GM20431 (cell line): ENCODE data around the gene P4HA2.

Experiments used
- in situ Hi-C: fragments of 300-500 bp; cut with MseI, MboI; formaldehyde crosslinking; loops from one replicate; pipeline ENCODE4 v1.15.0; 2020; ENCODE audit warnings: low sequenced_read_pairs; ENCODE audit not compliant: unreplicated experiment

The P4HA2 gene

DNA sequence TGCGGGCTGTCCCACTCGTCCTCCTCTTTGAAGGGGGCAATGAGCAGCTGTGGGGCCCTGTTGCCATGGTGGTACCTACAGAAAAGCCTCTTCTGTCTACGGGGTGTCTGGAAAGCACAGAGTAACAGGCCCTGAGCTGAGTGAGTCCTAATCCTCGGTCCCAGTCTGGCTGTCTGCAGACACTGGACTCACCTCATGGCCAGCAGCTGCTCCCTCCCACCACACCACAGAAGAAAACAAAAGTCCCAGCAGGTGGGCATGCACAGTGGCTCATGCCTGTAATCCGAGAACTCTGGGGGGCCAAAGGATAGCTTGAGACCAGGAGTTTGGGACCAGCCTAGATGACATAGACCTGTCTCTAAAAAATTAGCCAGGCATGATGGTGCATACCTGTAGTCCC is 19.9 kb downstream of the P4HA2 start:
- in situ Hi-C loops: no loop called here

- in situ Hi-C loops: no loop called here
These were observed 20.9 kb downstream of the P4HA2 start for GRCh38 chr5:132206782-132207181.

DNA sequence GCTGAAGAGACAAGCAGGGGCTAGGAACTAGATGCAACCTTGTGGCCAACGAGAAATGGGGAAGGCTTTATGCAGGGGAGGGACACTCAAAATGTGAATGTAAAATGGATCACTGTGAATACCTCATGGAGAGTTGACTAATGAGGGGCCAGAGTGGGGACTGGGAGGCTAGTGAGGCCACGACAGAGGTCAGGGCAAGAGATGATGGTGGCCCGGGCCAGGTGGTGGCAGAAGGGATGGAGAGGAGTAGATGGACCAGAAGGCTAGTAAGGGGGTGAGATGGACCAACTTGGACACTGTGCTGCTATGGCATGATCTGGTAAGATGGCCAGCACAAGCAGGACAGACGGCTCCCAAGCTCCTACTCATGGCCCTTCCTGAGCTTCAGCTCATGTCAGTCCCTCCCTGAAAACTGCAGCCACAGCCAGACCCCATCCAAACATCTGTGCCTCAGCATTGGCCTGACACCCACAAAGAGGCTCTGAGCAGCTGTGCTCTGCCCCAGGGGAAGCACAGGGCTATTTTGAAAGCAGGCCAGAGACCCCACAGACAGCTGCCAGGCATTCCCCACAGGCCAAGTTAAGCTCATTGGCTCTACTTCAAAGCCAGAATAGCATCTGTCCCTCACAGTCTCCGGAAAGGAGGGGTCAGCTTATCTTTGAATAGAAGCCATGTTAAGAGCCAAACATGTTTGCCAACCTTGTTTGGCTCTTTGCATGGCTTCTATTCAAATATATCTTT is 22.1 kb downstream of the P4HA2 start:
- in situ Hi-C loops: no loop called here

DNA sequence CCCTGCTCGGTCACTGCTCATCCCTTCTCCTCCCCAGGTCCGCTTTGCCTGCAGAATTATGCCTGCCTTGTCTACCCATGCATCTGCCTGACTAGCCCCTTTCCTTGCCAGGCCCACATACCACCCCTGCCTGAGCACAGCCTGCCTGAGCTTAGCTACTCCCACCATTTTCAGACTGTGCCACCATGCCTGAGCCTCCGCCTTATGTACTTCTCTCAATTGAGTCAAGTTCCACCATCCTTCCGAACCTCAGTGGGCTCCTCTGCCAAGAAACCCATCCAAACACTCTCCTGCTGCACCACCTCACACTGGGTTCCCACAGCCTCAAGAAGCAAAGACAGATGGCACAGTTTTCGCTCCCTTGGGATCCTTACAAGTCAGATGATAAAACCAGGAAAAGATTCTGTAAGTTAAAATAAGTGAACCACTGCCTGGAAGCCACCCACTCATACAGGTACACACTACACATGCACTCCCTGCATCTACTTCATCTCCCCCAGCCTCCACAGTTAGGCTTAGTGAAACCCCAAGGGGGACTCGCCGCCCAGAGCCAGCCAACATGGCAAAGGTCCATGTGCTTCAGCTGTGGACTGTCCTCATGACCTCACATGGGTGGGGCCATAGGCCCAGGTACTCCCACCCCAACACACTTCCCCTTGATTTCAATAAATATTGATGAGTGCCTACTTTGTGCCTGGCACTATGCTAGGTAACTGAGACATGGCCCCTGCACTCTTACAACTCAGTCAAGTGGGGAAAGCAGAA is 23.1 kb downstream of the P4HA2 start:
- in situ Hi-C loops: no loop called here

- in situ Hi-C loops: no loop called here
These were observed 23.7 kb downstream of the P4HA2 start for GRCh38 chr5:132203916-132204315.

GRCh38 chr5:132203464-132203818 is 24.2 kb downstream of the P4HA2 start:
- in situ Hi-C loops: no loop called here

DNA sequence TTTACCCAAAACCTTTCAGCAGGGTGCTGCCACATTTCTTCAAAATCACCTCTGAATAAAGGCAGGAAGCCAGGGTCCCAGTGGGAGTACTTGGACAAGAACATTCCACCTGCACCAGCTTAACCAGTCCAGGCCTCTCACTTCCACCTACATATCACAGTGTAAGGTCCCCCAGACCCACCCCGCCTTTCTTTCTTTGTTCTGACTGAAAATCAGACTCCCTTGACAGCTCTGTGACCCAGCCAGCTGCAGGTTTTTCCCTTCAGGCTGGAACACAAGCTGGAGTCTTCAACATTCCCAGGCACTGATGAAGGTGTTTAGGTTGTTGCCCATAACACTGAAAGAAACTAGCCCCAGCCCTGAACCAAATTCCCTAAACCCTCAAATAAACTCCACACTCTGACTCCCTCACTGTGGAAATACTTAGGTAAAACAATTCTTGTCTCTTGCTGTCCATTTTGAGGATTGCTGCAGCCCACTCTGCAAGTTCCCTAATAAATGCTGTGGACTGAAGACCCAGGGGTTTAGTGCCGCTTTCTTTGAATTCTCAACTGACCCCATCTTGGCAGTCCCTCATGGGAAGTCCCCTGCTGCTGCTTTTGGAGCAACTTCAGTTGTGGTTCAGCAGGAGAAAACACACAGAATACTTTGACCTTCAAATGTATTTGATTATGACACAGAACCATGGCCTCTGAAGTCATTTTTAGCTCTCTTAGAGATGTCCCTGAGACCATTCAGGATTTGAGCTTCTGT is 24.8 kb downstream of the P4HA2 start:
- in situ Hi-C loops: no loop called here

DNA sequence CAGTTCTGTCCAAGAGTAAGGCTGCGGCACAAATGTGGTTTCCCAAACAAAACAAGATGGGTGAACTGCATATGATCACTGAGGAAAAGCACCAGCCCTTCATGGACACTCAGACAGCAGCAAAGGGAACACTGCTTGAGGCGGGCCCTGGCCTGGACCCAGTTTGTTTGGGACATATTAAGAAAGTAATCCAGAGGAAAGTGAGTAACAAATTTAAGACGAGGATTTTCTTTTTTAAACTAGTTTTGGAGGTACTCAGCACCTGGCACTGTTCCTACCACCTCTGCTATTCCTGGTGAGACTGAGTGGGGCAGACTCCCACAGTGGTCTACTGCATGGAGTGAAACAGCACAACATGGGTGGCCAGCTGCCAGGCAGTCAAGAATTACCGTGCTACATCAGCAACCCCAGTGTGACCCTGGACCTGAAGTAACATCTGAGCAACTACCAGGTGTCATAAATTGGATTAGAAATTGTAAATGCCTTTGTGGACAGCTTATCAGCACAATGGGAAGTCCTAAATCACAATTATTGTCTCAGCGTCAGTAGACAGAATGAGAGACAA is 28.5 kb downstream of the P4HA2 start:
- in situ Hi-C loops: no loop called here

DNA sequence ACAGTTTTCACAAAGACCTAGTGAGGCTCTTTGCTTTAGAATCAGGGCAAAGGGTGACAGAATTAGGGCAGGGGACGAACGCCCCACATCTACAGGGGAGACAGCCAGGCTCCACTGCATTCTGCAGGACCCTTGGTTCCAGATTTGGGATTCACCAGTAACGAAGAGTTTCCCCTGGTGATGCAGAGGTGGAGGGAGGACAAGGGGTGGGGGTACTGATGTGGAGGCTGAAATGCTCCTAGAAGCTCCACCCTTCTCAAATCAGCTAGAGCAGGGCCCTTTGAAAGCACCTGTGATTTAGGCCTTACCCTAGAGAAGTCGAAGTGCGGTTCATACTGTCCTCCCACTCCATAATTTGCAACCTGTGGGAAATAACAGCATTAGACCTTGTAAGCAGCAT is 29.1 kb downstream of the P4HA2 start:
- in situ Hi-C loops: no loop called here

DNA sequence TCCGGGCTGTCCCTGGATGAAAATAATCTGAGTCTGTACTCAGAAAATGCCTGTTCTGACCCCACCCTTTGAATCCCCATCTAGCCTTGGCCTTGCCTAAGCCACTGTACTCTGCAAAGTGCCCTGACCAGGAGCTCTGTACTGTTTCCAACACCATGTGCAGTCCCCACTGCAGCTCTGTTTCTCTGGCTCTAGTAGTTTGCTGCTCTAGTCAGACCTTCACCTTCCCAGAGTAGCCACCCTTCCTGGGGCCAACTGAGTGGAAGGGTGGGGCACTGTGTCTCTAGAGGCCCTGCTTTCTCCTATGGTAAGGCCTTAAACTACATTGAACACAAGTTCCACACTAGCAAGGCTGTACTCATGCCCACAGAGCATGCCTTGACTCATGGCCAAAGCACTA is 31.9 kb downstream of the P4HA2 start:
- in situ Hi-C loops: no loop called here

GRCh38 chr5:132193165-132193694 is 34.4 kb downstream of the P4HA2 start:
- in situ Hi-C loops: no loop called here

GRCh38 chr5:132190161-132190817 is 37.4 kb downstream of the P4HA2 start:
- in situ Hi-C loops: no loop called here

GRCh38 chr5:132184588-132184987 is 43.1 kb downstream of the P4HA2 start:
- in situ Hi-C loops: no loop called here

DNA sequence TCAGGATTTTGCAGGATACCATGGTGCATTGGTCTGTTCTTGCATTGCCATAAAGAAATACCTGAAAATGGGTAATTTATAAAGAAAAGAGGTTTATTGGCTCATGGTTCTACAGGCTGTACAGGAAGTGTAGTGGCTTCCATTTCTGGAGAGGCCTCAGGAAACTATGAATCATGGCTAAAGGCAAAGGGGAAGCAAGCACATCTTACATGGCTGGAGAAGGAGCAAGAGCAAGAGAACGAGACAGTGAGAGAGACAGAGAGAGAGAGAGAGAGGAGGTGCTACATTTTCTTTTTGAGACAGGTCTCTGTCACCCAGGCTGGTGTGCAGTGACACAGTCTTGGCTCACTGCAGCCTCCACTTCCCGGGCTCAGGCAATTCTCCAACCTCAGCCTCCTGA is 43.9 kb downstream of the P4HA2 start:
- in situ Hi-C loops: no loop called here

GRCh38 chr5:132182359-132183040 is 45.2 kb downstream of the P4HA2 start:
- in situ Hi-C loops: no loop called here

DNA sequence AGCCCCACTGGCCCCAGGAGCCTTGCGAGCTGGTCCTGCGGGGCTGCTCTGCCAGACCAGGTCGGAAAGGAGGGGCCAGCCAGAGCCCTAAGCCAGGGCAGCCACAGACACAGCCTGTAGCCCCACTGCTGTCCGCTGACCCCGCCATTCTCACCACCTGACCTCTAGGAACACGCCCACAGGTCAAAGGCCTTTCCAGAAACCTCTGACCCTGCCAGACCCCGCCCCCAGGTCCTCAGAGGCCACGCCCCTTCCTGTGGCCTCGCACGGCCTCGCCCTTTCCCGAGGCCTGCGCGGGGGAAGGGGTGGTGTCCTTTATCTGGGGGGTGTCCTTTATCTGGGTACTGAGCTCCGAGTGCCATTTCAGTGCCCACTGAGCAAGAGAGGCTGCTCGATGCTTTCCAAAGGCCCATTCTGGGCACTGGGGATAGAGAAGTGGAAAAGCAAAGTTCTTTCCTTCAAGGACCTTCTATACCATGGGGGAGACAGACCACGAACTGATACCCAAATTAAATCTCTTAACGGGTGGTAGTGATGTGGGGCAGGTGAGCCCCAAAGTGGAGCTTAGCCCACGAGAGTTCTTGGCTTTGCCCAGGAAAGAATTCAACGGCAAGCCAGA is 46.5 kb downstream of the P4HA2 start:
- in situ Hi-C loops: no loop called here

DNA sequence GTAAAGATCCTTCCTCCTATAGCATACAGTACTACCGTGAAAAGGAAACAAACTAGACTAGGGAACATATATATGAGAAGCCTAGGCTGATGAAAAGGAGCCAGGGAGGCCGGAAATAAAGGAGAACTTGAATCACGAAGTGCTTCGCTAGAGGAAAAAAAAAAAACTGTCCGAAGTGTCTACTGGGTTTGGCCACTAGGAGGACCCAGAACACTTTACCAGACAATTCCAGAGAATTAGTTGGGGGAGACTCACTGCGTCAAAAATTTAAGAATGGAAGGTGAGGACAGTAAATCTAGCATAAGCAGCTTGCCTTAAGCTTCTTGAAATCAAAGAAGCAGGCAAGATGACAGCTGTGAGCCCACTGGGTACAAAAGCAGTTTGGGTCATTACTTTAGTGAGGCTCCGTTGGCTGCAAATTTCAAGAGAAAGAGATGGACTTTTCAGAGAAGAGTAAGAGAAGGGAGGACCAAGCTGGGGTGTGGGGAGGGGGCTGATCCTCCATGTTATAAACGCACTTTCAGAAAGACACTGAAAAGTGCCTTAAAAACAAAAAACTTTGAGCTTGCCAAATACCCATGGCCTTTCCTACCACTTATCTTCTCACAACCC is 47.4 kb downstream of the P4HA2 start:
- in situ Hi-C loops: no loop called here

- in situ Hi-C loops: no loop called here
These were observed 48.2 kb downstream of the P4HA2 start for GRCh38 chr5:132179405-132179804.
